DMS53 (cell line): ENCODE measurements around the gene RABGGTA.

Experiments used
- DNase-seq: peaks from one replicate; lab custom pipeline; 2025; lab: John Stamatoyannopoulos, UW

RABGGTA gene

GRCh38 chr14:24271134-24271833, at the start of gene RABGGTA:
RABGGTA (minus strand) TSS chr14:24271597; CDS start chr14:24271115, 482 bp downstream.
- peak; percentile 96 for DNase-seq

- DNase-seq: no peak
These were observed 45.9 kb upstream of the RABGGTA start for GRCh38 chr14:24317141-24317928.

GRCh38 chr14:24316597-24316950, 45.2 kb upstream of the RABGGTA start:
- DNase-seq: no peak

- DNase-seq: peak; percentile 60
These were observed 44.6 kb upstream of the RABGGTA start for GRCh38 chr14:24315807-24316596.

GRCh38 chr14:24315243-24315806, 43.9 kb upstream of the RABGGTA start:
- no peak for DNase-seq

GRCh38 chr14:24314377-24315193, 43.2 kb upstream of the RABGGTA start:
- DNase-seq: no peak

GRCh38 chr14:24313913-24314312, 42.5 kb upstream of the RABGGTA start:
- no peak for DNase-seq

GRCh38 chr14:24312736-24313507, 41.5 kb upstream of the RABGGTA start:
- DNase-seq: no peak

- DNase-seq: peak; percentile 27
These were observed 40.6 kb upstream of the RABGGTA start for GRCh38 chr14:24311837-24312615.

- peak; percentile 94 for DNase-seq
These were observed 39.5 kb upstream of the RABGGTA start, which contains the start of gene LTB4R for GRCh38 chr14:24310646-24311604. LTB4R (plus strand) TSS chr14:24311502; CDS start chr14:24315652, 4,150 bp downstream.

GRCh38 chr14:24310265-24310645, 38.9 kb upstream of the RABGGTA start:
- DNase-seq: no peak

- DNase-seq: no peak
These were observed 38.3 kb upstream of the RABGGTA start, which contains the start of gene LTB4R2 for GRCh38 chr14:24309538-24310264. LTB4R2 (plus strand) TSS chr14:24310140; CDS start chr14:24310665, 525 bp downstream.

- no peak for DNase-seq
These were observed 37.1 kb upstream of the RABGGTA start for GRCh38 chr14:24308342-24309124.

GRCh38 chr14:24307575-24308341, 36.4 kb upstream of the RABGGTA start, which contains the start of gene CIDEB:
CIDEB (minus strand) TSS chr14:24307977; CDS start chr14:24307858, 119 bp downstream.
- peak; percentile 73 for DNase-seq

GRCh38 chr14:24307156-24307574, 35.8 kb upstream of the RABGGTA start:
- DNase-seq: no peak

GRCh38 chr14:24304019-24304387, 32.6 kb upstream of the RABGGTA start:
- DNase-seq: no peak
